Measurements from ENCODE around the gene FAM20B.

- no peak for TF ChIP-seq YY1 (IDR thresholded peaks at IDR 0.05; ENCODE audit: insufficient read depth, insufficient read length)
- no peak for TF ChIP-seq ZNF274 (IDR thresholded peaks at IDR 0.05; ENCODE audit: low read depth, low read length)
Observed at GRCh38 chr1:179077396-179077795, 51.7 kb downstream of the FAM20B start.

Data from NT2/D1 (cell line).